SU-DHL-6 (cell line): ENCODE results near the gene GNG7.

Source experiments
- EZH2phosphoT487 ChIP-seq: fragments of 200-600 bp; sonication (generic), shearing (Covaris generic); conservative IDR thresholded peaks from 2 replicates; pipeline ENCODE4 v1.6.1; 2018; ENCODE audit warnings: mild to moderate bottlenecking, antibody characterized with exemption, low read length, moderate library complexity, mixed read lengths
- TF ChIP-seq, protein P1 (sequence below): fragments of 200-600 bp; sonication (generic); IDR thresholded peaks from one replicate; pipeline ENCODE4 v1.5.1; 2017; ENCODE audit warnings: antibody characterized with exemption, mild to moderate bottlenecking, low read length, moderate library complexity; ENCODE audit not compliant: insufficient read depth, poor library complexity, severe bottlenecking

DNA sequence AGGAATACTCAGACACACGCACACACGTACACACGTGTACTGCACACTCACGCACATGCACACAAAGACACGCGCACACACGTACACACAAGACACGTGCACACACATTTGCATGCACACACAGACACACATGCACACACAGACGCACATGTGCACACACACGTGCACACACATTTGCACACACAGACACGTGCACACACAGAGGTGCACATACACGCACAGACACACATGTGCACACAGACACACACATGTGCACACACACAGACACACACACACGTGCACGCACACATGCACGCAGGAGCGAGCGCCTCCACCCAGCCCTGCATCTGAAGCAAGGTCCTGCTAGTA lies 145.4 kb downstream of the GNG7 start:
- TF ChIP-seq, protein P1, sequence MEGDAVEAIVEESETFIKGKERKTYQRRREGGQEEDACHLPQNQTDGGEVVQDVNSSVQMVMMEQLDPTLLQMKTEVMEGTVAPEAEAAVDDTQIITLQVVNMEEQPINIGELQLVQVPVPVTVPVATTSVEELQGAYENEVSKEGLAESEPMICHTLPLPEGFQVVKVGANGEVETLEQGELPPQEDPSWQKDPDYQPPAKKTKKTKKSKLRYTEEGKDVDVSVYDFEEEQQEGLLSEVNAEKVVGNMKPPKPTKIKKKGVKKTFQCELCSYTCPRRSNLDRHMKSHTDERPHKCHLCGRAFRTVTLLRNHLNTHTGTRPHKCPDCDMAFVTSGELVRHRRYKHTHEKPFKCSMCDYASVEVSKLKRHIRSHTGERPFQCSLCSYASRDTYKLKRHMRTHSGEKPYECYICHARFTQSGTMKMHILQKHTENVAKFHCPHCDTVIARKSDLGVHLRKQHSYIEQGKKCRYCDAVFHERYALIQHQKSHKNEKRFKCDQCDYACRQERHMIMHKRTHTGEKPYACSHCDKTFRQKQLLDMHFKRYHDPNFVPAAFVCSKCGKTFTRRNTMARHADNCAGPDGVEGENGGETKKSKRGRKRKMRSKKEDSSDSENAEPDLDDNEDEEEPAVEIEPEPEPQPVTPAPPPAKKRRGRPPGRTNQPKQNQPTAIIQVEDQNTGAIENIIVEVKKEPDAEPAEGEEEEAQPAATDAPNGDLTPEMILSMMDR: no peak
- TF ChIP-seq EZH2phosphoT487: no peak
